Gastrocnemius medialis (tissue), 4 donors: ENCODE measurements around the gene KIAA2012. TPM values are rescaled to one million over a fixed set of nuclear protein-coding genes. Genes with fewer than 3 reads are reported as not detected.

Experiments used
- ATAC-seq, 2 donors: fragments of 150-250 bp; one replicate each; pipeline ENCODE4 v1.9.1; 2016
- DNase-seq, 2 donors: peaks; one replicate each; pipeline ENCODE4 v3.0.0-alpha.2; 2019
- H3K27ac ChIP-seq, 4 donors: fragments of 200-600 bp; sonication (generic); 1 replicate in 1 of 4; 2 replicates in 3 of 4; pipeline ENCODE4 v1.5.1; 2016 to 2018; ENCODE audit warnings: mild to moderate bottlenecking in 2 of 4, moderate library complexity in 1 of 4
- H3K27me3 ChIP-seq, 3 donors: fragments of 200-600 bp; sonication (generic) in 2 of 3; 1 replicate in 1 of 3; 2 replicates in 2 of 3; pipeline versions ENCODE4 v1.5.1 to v1.6.0; 2016 to 2019; ENCODE audit warnings: mild to moderate bottlenecking in 1 of 3, moderate library complexity in 1 of 3
- H3K36me3 ChIP-seq, 2 donors: fragments of 200-600 bp; sonication (generic) in 1 of 2; one replicate each; pipeline ENCODE4 v1.5.1; 2017 to 2018
- H3K4me1 ChIP-seq, 2 donors: fragments of 200-600 bp; sonication (generic) in 1 of 2; one replicate each; pipeline ENCODE4 v1.5.1; 2016 to 2017; ENCODE audit warnings: mild to moderate bottlenecking in 2 of 2
- H3K4me3 ChIP-seq, 4 donors: fragments of 200-600 bp; sonication (generic) in 3 of 4; 1 replicate in 1 of 4; 2 replicates in 3 of 4; pipeline ENCODE4 v1.5.1; 2016 to 2019; ENCODE audit warnings: mild to moderate bottlenecking in 2 of 4
- H3K9me3 ChIP-seq, 3 donors: fragments of 200-600 bp; sonication (generic) in 2 of 3; 1 replicate in 1 of 3; 2 replicates in 2 of 3; pipeline ENCODE4 v1.5.1; 2016 to 2019
- CTCF ChIP-seq, 5 experiments: fragments of 450-650 bp in 3 of 5; fragments of 200-600 bp in 2 of 5; sonication (generic) in 2 of 5; IDR thresholded peaks in 4 of 5; conservative IDR thresholded peaks in 1 of 5; 1 replicate in 4 of 5; 2 replicates in 1 of 5; pipeline ENCODE4 v1.5.1; 2016 to 2019; ENCODE audit warnings: antibody characterized with exemption in 5 of 5, mild to moderate bottlenecking in 3 of 5, moderate library complexity in 3 of 5
- POLR2A ChIP-seq, 2 donors: fragments of 450-650 bp; IDR thresholded peaks; one replicate each; pipeline ENCODE4 v1.6.1; 2017; ENCODE audit warnings: antibody characterized with exemption in 2 of 2, mild to moderate bottlenecking in 2 of 2, moderate library complexity in 2 of 2
- in situ Hi-C, 4 donors: fragments of 200-750 bp; cut with MboI; loops; one replicate each; pipeline versions ENCODE4 v1.15.0 to v1.8.0; 2017; ENCODE audit warnings: low sequenced_read_pairs in 4 of 4
- intact Hi-C: fragments of 100-400 bp; cut with DNase I; formaldehyde crosslinking; loops from one replicate; pipeline ENCODE4 v1.15.1; 2023; ENCODE audit warnings: low total_unique reads
- total RNA-seq, 4 donors: library from RNA; depleted of rRNA; stranded (reverse); fragments of >200 nt; gene quantifications; one replicate each; pipeline versions ENCODE4 v1.1.0 to v1.2.3, GENCODE V29; 2016

KIAA2012 gene
- total RNA-seq, 4 donors from 2014 or later, result not detected

- Histone ChIP-seq H3K4me3 (no peak overlapping the region), H3K27me3 (no peaks in the 10 kb centered on the region), H3K36me3 (no peaks in the 10 kb centered on the region), H3K9me3 (no peaks in the 10 kb centered on the region), H3K27ac (no peak overlapping the region), H3K4me1 (no peaks in the 10 kb centered on the region)
- in situ Hi-C loops (no loop called here), intact Hi-C loops (no loop called here)
- ATAC-seq (no peak), DNase-seq (no peak)
- no peak for TF ChIP-seq CTCF (IDR thresholded peaks at IDR 0.05 in 4 of 5, conservative IDR thresholded peaks at IDR 0.05 in 1 of 5)
- TF ChIP-seq POLR2A (IDR thresholded peaks at IDR 0.05), result no peak
These were observed 15.7 kb downstream of the KIAA2012 start for GRCh38 chr2:202088777-202089176.

- ATAC-seq (no peak), DNase-seq (no peak)
- no peak overlapping the region for H3K4me3 ChIP-seq
- no peaks in the 10 kb centered on the region for H3K27me3 ChIP-seq
- H3K9me3 ChIP-seq, result no peaks in the 10 kb centered on the region
- no peak overlapping the region for H3K27ac ChIP-seq
- no peaks in the 10 kb centered on the region for H3K36me3 ChIP-seq
- in situ Hi-C loops (no loop called here), intact Hi-C loops (loop anchor here (10.0 kb wide), 1 partner anchor 126 kb away; no protein-coding TSS in a partner anchor)
- no peaks in the 10 kb centered on the region for H3K4me1 ChIP-seq
- TF ChIP-seq POLR2A (IDR thresholded peaks at IDR 0.05) (no peak), CTCF (IDR thresholded peaks at IDR 0.05 in 4 of 5, conservative IDR thresholded peaks at IDR 0.05 in 1 of 5) (no peak)
These were observed 17.5 kb downstream of the KIAA2012 start for GRCh38 chr2:202090530-202090929.

GRCh38 chr2:202091476-202091875, 18.4 kb downstream of the KIAA2012 start:
- no peak for ATAC-seq

GRCh38 chr2:202094426-202094986, 21.5 kb downstream of the KIAA2012 start:
- Histone ChIP-seq H3K9me3 (no peaks in the 10 kb centered on the region), H3K36me3 (no peaks in the 10 kb centered on the region), H3K27me3 (no peaks in the 10 kb centered on the region), H3K27ac (no peak overlapping the region), H3K4me1 (no peaks in the 10 kb centered on the region), H3K4me3 (no peak overlapping the region)
- intact Hi-C loops, result loop anchor here (10.0 kb wide), 1 partner anchor 130 kb away; no protein-coding TSS in a partner anchor
- TF ChIP-seq POLR2A (IDR thresholded peaks at IDR 0.05) (no peak), CTCF (IDR thresholded peaks at IDR 0.05 in 4 of 5, conservative IDR thresholded peaks at IDR 0.05 in 1 of 5) (no peak)
- in situ Hi-C loops, result no loop called here
- DNase-seq, result no peak
- no peak for ATAC-seq

More at GRCh38 chr2:202091476-202091875, 18.4 kb downstream of the KIAA2012 start:
- Histone ChIP-seq H3K27ac (no peak overlapping the region), H3K36me3 (no peaks in the 10 kb centered on the region), H3K9me3 (no peaks in the 10 kb centered on the region), H3K4me3 (no peak overlapping the region), H3K4me1 (no peaks in the 10 kb centered on the region), H3K27me3 (no peaks in the 10 kb centered on the region)
- no peak for TF ChIP-seq POLR2A (IDR thresholded peaks at IDR 0.05)
- no peak for TF ChIP-seq CTCF (IDR thresholded peaks at IDR 0.05 in 4 of 5, conservative IDR thresholded peaks at IDR 0.05 in 1 of 5)
- intact Hi-C loops, result loop anchor here (10.0 kb wide), 1 partner anchor 127 kb away; no protein-coding TSS in a partner anchor
- no peak for DNase-seq
- in situ Hi-C loops, result no loop called here

GRCh38 chr2:202095235-202095634, 22.2 kb downstream of the KIAA2012 start:
- in situ Hi-C loops, result no loop called here
- Histone ChIP-seq H3K27me3 (no peaks in the 10 kb centered on the region), H3K9me3 (no peaks in the 10 kb centered on the region), H3K4me1 (no peaks in the 10 kb centered on the region), H3K27ac (no peak overlapping the region), H3K36me3 (no peaks in the 10 kb centered on the region), H3K4me3 (no peak overlapping the region)
- ATAC-seq (no peak), DNase-seq (no peak)
- intact Hi-C loops, result loop anchor here (10.0 kb wide), 1 partner anchor 130 kb away; no protein-coding TSS in a partner anchor
- TF ChIP-seq POLR2A (IDR thresholded peaks at IDR 0.05) (no peak), CTCF (IDR thresholded peaks at IDR 0.05 in 4 of 5, conservative IDR thresholded peaks at IDR 0.05 in 1 of 5) (no peak)
